ENCODE results near the gene CNIH4.

GRCh38 chr1:224325959-224326358 lies 30.7 kb upstream of the CNIH4 start:
- TF ChIP-seq, protein P1, sequence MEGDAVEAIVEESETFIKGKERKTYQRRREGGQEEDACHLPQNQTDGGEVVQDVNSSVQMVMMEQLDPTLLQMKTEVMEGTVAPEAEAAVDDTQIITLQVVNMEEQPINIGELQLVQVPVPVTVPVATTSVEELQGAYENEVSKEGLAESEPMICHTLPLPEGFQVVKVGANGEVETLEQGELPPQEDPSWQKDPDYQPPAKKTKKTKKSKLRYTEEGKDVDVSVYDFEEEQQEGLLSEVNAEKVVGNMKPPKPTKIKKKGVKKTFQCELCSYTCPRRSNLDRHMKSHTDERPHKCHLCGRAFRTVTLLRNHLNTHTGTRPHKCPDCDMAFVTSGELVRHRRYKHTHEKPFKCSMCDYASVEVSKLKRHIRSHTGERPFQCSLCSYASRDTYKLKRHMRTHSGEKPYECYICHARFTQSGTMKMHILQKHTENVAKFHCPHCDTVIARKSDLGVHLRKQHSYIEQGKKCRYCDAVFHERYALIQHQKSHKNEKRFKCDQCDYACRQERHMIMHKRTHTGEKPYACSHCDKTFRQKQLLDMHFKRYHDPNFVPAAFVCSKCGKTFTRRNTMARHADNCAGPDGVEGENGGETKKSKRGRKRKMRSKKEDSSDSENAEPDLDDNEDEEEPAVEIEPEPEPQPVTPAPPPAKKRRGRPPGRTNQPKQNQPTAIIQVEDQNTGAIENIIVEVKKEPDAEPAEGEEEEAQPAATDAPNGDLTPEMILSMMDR (IDR thresholded peaks at IDR 0.05; ENCODE audit: poor library complexity, severe bottlenecking), result no peak
- TF ChIP-seq EZH2 (IDR thresholded peaks at IDR 0.05; ENCODE audit: borderline replicate concordance, insufficient read depth, low read length, poor library complexity, severe bottlenecking), result no peak
- TF ChIP-seq EP300 (conservative IDR thresholded peaks at IDR 0.05; ENCODE audit: poor library complexity, severe bottlenecking), result no peak
- TF ChIP-seq TAF1 (IDR thresholded peaks at IDR 0.05; ENCODE audit: low read depth), result no peak
- TF ChIP-seq RAD21 (conservative IDR thresholded peaks at IDR 0.05), result no peak
- no peak for TF ChIP-seq POLR2AphosphoS5 (IDR thresholded peaks at IDR 0.05)
